HAP-1 (cell line): Measurements from ENCODE around the gene PBX1.

ENCODE experiments used
- DNase-seq, 2 experiments: peaks; one replicate each; pipeline ENCODE4 v3.0.0-alpha.2; 2016 to 2020; ENCODE audit warnings: low spot score in 2 of 2
- H3K27me3 ChIP-seq: fragments of 250-450 bp; sonication (Bioruptor Pico); 2 replicates; pipeline ENCODE4 v1.5.1; 2020; ENCODE audit warnings: low read depth, mild to moderate bottlenecking, moderate library complexity
- H3K36me3 ChIP-seq: fragments of 250-450 bp; sonication (Bioruptor Pico); replicated peaks from 2 replicates; pipeline ENCODE4 v1.5.1; 2020; ENCODE audit warnings: mild to moderate bottlenecking
- H3K4me1 ChIP-seq: fragments of 250-450 bp; sonication (Bioruptor Pico); 2 replicates; pipeline ENCODE4 v1.5.1; 2020; ENCODE audit warnings: mild to moderate bottlenecking
- H3K4me3 ChIP-seq: fragments of 250-450 bp; sonication (Bioruptor Pico); 2 replicates; pipeline ENCODE4 v1.5.1; 2020; ENCODE audit warnings: mild to moderate bottlenecking, moderate library complexity
- H3K9me3 ChIP-seq: fragments of 250-450 bp; sonication (Bioruptor Pico); 2 replicates; pipeline ENCODE4 v1.5.1; 2020; ENCODE audit warnings: mild to moderate bottlenecking, moderate library complexity
- in situ Hi-C: fragments of 300-500 bp; cut with MboI; formaldehyde crosslinking; loops from 3 replicates; pipeline ENCODE4 v1.14.3; 2020; ENCODE audit warnings: low sequenced_read_pairs, inconsistent platforms, mixed read lengths

The PBX1 gene

GRCh38 chr1:164801246-164801731, 242.3 kb downstream of the PBX1 start:
- no peaks in the 10 kb centered on the region; the same call in 1 of the 2 replicates for H3K36me3 ChIP-seq
- no peaks in the 10 kb centered on the region for H3K27me3 ChIP-seq
- no peaks in the 10 kb centered on the region; the same call in 1 of the 2 replicates for H3K9me3 ChIP-seq
- no peak for DNase-seq
- in situ Hi-C loops: no loop called here
- no peak overlapping the region for H3K4me3 ChIP-seq
- H3K4me1 ChIP-seq: peaks cover 13% of the 10 kb centered on the region

- Histone ChIP-seq H3K27me3 (no peaks in the 10 kb centered on the region), H3K9me3 (no peaks in the 10 kb centered on the region; the same call in 1 of the 2 replicates), H3K4me1 (peaks cover 13% of the 10 kb centered on the region), H3K36me3 (no peaks in the 10 kb centered on the region; the same call in 1 of the 2 replicates), H3K4me3 (no peak overlapping the region)
- in situ Hi-C loops: no loop called here
- DNase-seq: peak; percentile 27 to 62
These were observed 243.0 kb downstream of the PBX1 start for GRCh38 chr1:164801791-164802502.

- no peak for DNase-seq
- Histone ChIP-seq H3K9me3 (no peaks in the 10 kb centered on the region; the same call in 1 of the 2 replicates), H3K4me3 (no peak overlapping the region), H3K27me3 (no peaks in the 10 kb centered on the region), H3K36me3 (no peaks in the 10 kb centered on the region; the same call in 1 of the 2 replicates), H3K4me1 (peaks cover 13% of the 10 kb centered on the region)
- in situ Hi-C loops: no loop called here
These were observed 243.7 kb downstream of the PBX1 start for GRCh38 chr1:164802529-164803282.

- no peaks in the 10 kb centered on the region for H3K27me3 ChIP-seq
- in situ Hi-C loops: no loop called here
- peaks cover 13% of the 10 kb centered on the region for H3K4me1 ChIP-seq
- H3K4me3 ChIP-seq: no peak overlapping the region
- H3K36me3 ChIP-seq: no peaks in the 10 kb centered on the region; the same call in 1 of the 2 replicates
- H3K9me3 ChIP-seq: no peaks in the 10 kb centered on the region; the same call in 1 of the 2 replicates
- no peak for DNase-seq
These were observed 244.4 kb downstream of the PBX1 start for GRCh38 chr1:164803366-164803765.

GRCh38 chr1:164804366-164804765, 245.4 kb downstream of the PBX1 start:
- in situ Hi-C loops: no loop called here
- Histone ChIP-seq H3K4me3 (no peak overlapping the region), H3K27me3 (no peaks in the 10 kb centered on the region), H3K4me1 (peaks cover 13% of the 10 kb centered on the region), H3K36me3 (no peaks in the 10 kb centered on the region; the same call in 1 of the 2 replicates), H3K9me3 (no peaks in the 10 kb centered on the region; the same call in 1 of the 2 replicates)
- DNase-seq: no peak

- no peaks in the 10 kb centered on the region for H3K27me3 ChIP-seq
- in situ Hi-C loops: no loop called here
These were observed 246.4 kb downstream of the PBX1 start for GRCh38 chr1:164805399-164805798.

GRCh38 chr1:164806531-164806930, 247.5 kb downstream of the PBX1 start:
- H3K4me3 ChIP-seq: no peak overlapping the region
- in situ Hi-C loops: no loop called here
- no peaks in the 10 kb centered on the region for H3K27me3 ChIP-seq
- H3K4me1 ChIP-seq: peaks cover 25% of the 10 kb centered on the region
- DNase-seq: no peak
- H3K9me3 ChIP-seq: no peaks in the 10 kb centered on the region; the same call in 1 of the 2 replicates
- H3K36me3 ChIP-seq: no peaks in the 10 kb centered on the region; the same call in 1 of the 2 replicates

More at GRCh38 chr1:164805399-164805798, 246.4 kb downstream of the PBX1 start:
- Histone ChIP-seq H3K36me3 (no peaks in the 10 kb centered on the region; the same call in 1 of the 2 replicates), H3K4me3 (no peak overlapping the region), H3K4me1 (peaks cover 19% of the 10 kb centered on the region), H3K9me3 (no peaks in the 10 kb centered on the region; the same call in 1 of the 2 replicates)
- DNase-seq: no peak

GRCh38 chr1:164813776-164814175, 254.8 kb downstream of the PBX1 start:
- Histone ChIP-seq H3K36me3 (no peaks in the 10 kb centered on the region; the same call in 1 of the 2 replicates), H3K4me1 (peaks cover 40% of the 10 kb centered on the region), H3K9me3 (no peaks in the 10 kb centered on the region), H3K4me3 (no peak overlapping the region), H3K27me3 (no peaks in the 10 kb centered on the region)
- DNase-seq: peak in 1 of 2 experiments; percentile 93
- in situ Hi-C loops: no loop called here

- Histone ChIP-seq H3K27me3 (no peaks in the 10 kb centered on the region), H3K9me3 (no peaks in the 10 kb centered on the region), H3K4me1 (peaks cover 2% of the 10 kb centered on the region; the same call in 1 of the 2 replicates), H3K4me3 (no peak overlapping the region), H3K36me3 (no peaks in the 10 kb centered on the region; the same call in none of the 2 replicates)
- DNase-seq: no peak
- in situ Hi-C loops: no loop called here
These were observed 262.7 kb downstream of the PBX1 start for GRCh38 chr1:164821648-164822047.

- H3K4me1 ChIP-seq: peaks cover 2% of the 10 kb centered on the region; the same call in 1 of the 2 replicates
- in situ Hi-C loops: no loop called here
- no peaks in the 10 kb centered on the region for H3K27me3 ChIP-seq
- no peak for DNase-seq
- no peaks in the 10 kb centered on the region for H3K9me3 ChIP-seq
- no peak overlapping the region for H3K4me3 ChIP-seq
- no peaks in the 10 kb centered on the region; the same call in none of the 2 replicates for H3K36me3 ChIP-seq
These were observed 264.7 kb downstream of the PBX1 start for GRCh38 chr1:164823486-164824279.

GRCh38 chr1:164824542-164824941, 265.6 kb downstream of the PBX1 start:
- Histone ChIP-seq H3K9me3 (no peaks in the 10 kb centered on the region), H3K36me3 (no peaks in the 10 kb centered on the region; the same call in none of the 2 replicates), H3K27me3 (no peaks in the 10 kb centered on the region), H3K4me3 (no peak overlapping the region), H3K4me1 (peaks cover 2% of the 10 kb centered on the region; the same call in 1 of the 2 replicates)
- no peak for DNase-seq
- in situ Hi-C loops: no loop called here

- DNase-seq: peak; percentile 48 to 55
- Histone ChIP-seq H3K36me3 (no peaks in the 10 kb centered on the region), H3K27me3 (no peaks in the 10 kb centered on the region), H3K4me1 (peaks cover 9% of the 10 kb centered on the region), H3K9me3 (no peaks in the 10 kb centered on the region), H3K4me3 (no peak overlapping the region)
- in situ Hi-C loops: no loop called here
These were observed 271.6 kb downstream of the PBX1 start for GRCh38 chr1:164830628-164831027.

GRCh38 chr1:164834641-164835040, 275.7 kb downstream of the PBX1 start:
- Histone ChIP-seq H3K9me3 (no peaks in the 10 kb centered on the region), H3K27me3 (no peaks in the 10 kb centered on the region), H3K4me1 (peaks cover 26% of the 10 kb centered on the region), H3K4me3 (no peak overlapping the region), H3K36me3 (no peaks in the 10 kb centered on the region)
- DNase-seq: no peak
- in situ Hi-C loops: no loop called here
